ENCODE measurements around the gene CSHL1. TPM values are rescaled to one million over a fixed set of nuclear protein-coding genes. Genes with fewer than 3 reads are reported as not detected.

Gene CSHL1
- total RNA-seq, result not detected
- not detected for polyA plus RNA-seq
- total RNA-seq, result 0 reads per million in 6 experiments

DNA sequence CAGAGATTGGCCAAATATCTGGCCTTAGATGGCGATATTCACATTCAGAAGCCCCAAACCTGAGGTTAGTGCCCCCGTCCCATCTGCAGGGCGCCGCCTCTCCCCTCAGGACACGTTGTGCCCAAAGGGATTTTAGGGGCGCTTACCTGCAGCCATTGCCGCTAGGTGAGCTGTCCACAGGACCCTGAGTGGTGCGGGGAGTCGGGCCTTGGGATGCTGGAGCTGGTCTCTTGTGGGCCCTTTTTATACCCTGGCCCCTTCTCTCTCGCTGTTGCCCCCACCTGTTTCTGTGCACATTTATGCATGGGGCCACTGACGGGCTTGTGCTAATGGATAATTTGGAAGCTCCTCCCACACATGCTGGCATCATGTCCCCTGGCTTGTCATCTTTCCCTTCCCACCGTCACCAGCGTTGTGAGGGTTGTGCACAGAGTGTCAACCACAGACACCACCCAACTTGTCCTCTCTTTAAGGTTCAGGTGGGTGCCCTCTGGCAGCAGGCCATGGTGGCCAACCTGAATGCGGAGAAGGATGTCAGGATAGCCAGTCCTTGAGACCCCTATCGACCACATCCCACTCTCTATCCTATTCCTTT is at the start of gene CSHL1:
TSS of gene CSHL1 (minus strand) at position 218 of the 595 bp plus-strand sequence. CDS start at position 156, 62 bp downstream.
- ATAC-seq, result no peak
- H3K9me3 Mint-ChIP-seq, result no peaks in the 10 kb centered on the region
- POLR2A ChIA-PET, result no interaction called here

DNA sequence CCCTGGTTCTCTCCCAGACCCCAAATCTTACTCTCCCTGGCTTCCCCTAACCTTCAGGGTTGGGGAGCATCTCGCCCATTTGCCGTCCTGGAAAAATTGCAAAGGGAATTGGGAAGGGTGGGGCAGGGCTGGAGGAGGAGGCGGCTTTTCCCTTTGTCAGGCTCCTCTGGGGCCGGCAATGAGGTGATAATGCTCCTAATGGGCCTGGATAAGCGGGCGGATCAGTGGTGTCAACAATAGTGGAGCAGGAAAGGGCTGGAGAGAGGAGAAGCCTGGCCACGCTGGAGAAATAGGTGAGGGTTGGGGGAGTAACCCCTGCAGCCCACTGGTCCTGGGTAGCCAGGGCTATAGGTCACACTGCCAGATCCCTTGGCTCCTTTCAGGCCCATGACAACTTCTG is 49.4 kb upstream of the CSHL1 start:
- no peak overlapping the region for H3K27ac Mint-ChIP-seq
- peaks cover 7 to 10% (median 10%) of the 10 kb centered on the region in 4 donors for H3K4me1 Mint-ChIP-seq
- H3K4me3 Mint-ChIP-seq, result no peak overlapping the region
- no peaks in the 10 kb centered on the region for H3K27me3 Mint-ChIP-seq
- no peaks in the 10 kb centered on the region for H3K9me3 Mint-ChIP-seq
- DNase-seq (no peak), ATAC-seq (no peak)
- POLR2A ChIA-PET, result no interaction called here
- H3K36me3 Mint-ChIP-seq, result no peaks in the 10 kb centered on the region

More for the DNA sequence above, at the start of gene CSHL1:
- H3K4me3 Mint-ChIP-seq, result no peak within 1 kb of the TSS
- peak within 1 kb of the TSS in 1 of 10 donors; percentile 62 for H3K27ac Mint-ChIP-seq
- no peaks in the 10 kb centered on the region for H3K36me3 Mint-ChIP-seq
- peaks cover 0 to 7% (median 2%) of the 10 kb centered on the region in 5 donors for H3K27me3 Mint-ChIP-seq
- DNase-seq, result no peak
- H3K4me1 Mint-ChIP-seq, result peaks cover 0 to 18% (median 3%) of the 10 kb centered on the region in 4 donors

DNA sequence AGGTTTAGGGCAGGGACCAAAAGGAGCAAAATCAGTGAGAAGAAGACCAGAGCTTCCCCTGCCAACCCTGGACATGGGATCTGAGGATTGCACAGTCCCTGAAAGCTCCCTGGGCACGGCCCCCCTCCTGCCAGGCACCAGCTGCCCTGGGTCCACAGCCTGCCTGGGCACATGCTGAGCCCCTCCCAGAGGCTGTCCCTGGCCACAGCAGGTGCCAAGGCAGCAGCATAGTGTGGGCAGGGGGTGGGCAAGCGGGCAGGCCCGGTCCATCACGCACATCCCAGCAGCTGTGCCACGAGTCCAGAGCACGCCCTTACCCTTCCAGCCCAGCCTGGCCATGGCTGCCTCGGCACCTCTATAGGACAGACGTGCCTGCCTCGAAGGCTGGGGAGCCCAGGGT is 48.9 kb upstream of the CSHL1 start:
- Mint-ChIP-seq H3K27ac (peak overlapping the region in 1 of 10 donors; percentile 19), H3K36me3 (no peaks in the 10 kb centered on the region), H3K4me1 (peaks cover 10 to 14% (median 11%) of the 10 kb centered on the region in 4 donors), H3K9me3 (no peaks in the 10 kb centered on the region), H3K27me3 (no peaks in the 10 kb centered on the region), H3K4me3 (no peak overlapping the region)
- DNase-seq (no peak), ATAC-seq (no peak)
- POLR2A ChIA-PET, result no interaction called here

DNA sequence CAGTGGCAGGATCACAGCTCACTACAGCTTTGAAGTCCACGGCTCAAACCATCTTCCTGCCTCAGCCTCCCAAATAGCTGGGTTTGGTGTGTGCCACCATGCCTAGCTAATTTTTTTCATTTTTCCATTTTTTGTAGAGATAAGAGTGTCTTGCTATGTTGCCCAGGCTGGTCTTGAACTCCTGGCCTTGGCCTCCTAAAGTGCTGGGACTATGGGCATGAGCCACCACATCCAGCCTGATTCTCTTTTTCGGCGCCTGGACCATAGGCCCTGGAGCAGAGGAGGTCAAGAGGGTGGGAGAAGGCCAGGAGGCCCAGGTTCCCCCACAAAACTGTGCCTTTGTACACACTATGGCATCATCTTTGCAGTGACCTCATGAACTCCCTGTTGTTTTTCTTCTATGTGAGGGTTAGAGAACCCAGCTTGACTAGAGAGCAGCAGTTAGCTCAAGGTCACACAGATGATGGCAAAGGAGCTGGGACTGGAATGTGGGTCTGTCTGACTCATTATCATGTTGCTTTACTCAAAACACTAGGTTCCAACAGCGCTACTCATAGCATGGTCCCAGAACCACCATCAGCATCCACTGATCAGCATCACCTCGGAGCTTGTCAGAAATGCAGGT is 45.4 kb upstream of the CSHL1 start:
- Mint-ChIP-seq H3K27ac (peak overlapping the region in 5 of 10 donors; percentile 31 to 91 (median 46)), H3K4me3 (no peak overlapping the region), H3K9me3 (no peaks in the 10 kb centered on the region), H3K4me1 (peaks cover 13 to 30% (median 29%) of the 10 kb centered on the region in 4 donors), H3K36me3 (no peaks in the 10 kb centered on the region), H3K27me3 (no peaks in the 10 kb centered on the region)
- POLR2A ChIA-PET, result interaction anchor here (1.1 to 1.6 kb wide), 5 partner anchors 9 to 70 kb away, joined by 3 to 5 read pairs (median 3); partner anchors contain the start of gene CD79B
- DNase-seq, result no peak
- ATAC-seq, result no peak

DNA sequence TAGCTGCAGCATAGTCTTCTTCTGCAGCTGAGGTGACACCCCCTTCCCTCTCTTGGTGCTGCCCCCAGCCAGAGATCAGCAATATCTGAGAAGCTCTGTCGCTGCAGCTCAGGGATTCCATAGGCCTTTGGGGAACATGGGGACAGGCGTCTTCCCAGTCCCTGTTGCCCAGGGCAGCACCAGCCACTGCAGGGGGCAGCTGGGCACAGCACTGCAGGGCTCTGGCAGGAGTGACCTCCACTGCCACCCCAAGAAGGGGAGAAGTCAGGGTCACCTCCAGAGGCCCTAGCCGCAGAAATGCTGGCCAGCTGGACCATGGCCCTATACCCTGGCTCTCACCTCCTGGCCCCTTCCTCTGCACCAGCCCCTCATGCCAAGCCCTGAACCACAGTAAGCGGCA is 44.7 kb upstream of the CSHL1 start:
- Mint-ChIP-seq H3K4me3 (peak overlapping the region in 1 of 10 donors; percentile 8), H3K27ac (peak overlapping the region in 5 of 10 donors; percentile 5 to 91 (median 80)), H3K9me3 (no peaks in the 10 kb centered on the region), H3K4me1 (peaks cover 14 to 32% (median 27%) of the 10 kb centered on the region in 4 donors), H3K36me3 (no peaks in the 10 kb centered on the region), H3K27me3 (no peaks in the 10 kb centered on the region)
- POLR2A ChIA-PET, result interaction anchor here (1.3 to 1.6 kb wide), 4 partner anchors 9 to 70 kb away, joined by 3 to 5 read pairs (median 4); partner anchors contain the start of gene CD79B
- ATAC-seq (no peak), DNase-seq (no peak)

DNA sequence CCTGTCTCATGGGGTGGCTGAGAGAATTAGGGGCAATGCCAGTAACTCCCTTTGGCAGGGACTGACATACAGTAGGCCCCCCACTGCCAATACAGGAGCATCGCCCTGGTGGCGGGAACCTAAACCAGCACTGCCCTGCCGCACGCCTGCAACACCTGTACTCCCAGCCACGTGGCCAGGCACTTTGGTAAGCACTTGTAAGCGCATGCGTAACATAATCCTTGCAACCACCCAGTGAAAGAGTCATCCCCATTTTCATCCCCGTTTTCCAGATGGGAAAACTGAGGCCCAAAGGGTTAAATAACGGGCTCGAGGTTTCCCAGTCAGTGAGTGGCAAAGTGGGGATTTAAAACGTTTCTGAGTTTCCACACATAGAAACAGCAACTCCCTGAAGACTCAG is 44.2 kb upstream of the CSHL1 start:
- ATAC-seq, result no peak
- H3K4me3 Mint-ChIP-seq, result peak overlapping the region in 1 of 10 donors; percentile 8

DNA sequence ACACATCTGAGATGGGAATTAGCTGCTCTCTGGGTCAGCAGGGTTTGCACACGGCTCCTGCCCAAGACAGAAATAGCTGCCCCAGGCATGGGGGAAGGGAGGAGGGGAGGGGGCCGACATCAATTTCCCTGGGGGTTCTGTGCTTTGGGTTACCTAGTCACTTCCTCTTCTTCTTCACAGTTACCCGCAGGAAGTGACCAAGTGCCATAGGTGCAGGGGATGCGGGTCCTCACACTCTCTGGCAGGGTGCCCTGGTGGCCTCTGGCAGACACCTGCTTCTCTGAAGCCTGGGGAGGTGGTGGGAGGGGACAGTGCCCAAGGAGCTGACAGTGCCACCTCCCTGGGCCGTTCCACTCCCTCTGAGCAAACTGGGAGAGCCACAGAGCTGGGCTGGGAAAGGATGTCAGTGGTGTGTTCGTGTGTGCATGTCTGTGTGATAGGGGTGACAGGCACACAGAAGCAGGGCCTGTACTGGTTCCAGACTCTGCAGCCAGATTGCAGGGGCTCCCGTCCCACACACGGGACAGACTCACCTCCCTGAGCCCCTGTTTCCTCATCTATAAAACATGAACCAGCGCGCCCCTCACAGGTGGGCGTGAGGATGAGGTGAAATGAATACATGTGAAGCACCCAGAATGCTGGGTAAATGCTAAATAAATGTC is 43.5 kb upstream of the CSHL1 start:
- Mint-ChIP-seq H3K4me1 (peaks cover 15 to 32% (median 27%) of the 10 kb centered on the region in 4 donors), H3K36me3 (no peaks in the 10 kb centered on the region), H3K9me3 (no peaks in the 10 kb centered on the region), H3K4me3 (peak overlapping the region; percentile 6 to 75 (median 58)), H3K27me3 (no peaks in the 10 kb centered on the region), H3K27ac (peak overlapping the region; percentile 37 to 94 (median 84))
- ATAC-seq (peak; percentile 84 to 85), DNase-seq (peak in 7 of 10 donors; percentile 22 to 74 (median 43))
- POLR2A ChIA-PET, result interaction anchor here (0.8 to 1.6 kb wide), 5 partner anchors 8 to 191 kb away, joined by 3 to 6 read pairs (median 3); partner anchors contain the start of gene ICAM2

More for the DNA sequence above, 44.2 kb upstream of the CSHL1 start:
- no peaks in the 10 kb centered on the region for H3K9me3 Mint-ChIP-seq
- H3K4me1 Mint-ChIP-seq, result peaks cover 15 to 32% (median 27%) of the 10 kb centered on the region in 4 donors
- DNase-seq, result no peak
- POLR2A ChIA-PET, result interaction anchor here (1.3 to 1.6 kb wide), 4 partner anchors 8 to 71 kb away, joined by 3 to 5 read pairs (median 4); partner anchors contain the start of gene ICAM2
- no peaks in the 10 kb centered on the region for H3K27me3 Mint-ChIP-seq
- peak overlapping the region in 2 of 10 donors; percentile 81 to 84 for H3K27ac Mint-ChIP-seq
- H3K36me3 Mint-ChIP-seq, result no peaks in the 10 kb centered on the region

DNA sequence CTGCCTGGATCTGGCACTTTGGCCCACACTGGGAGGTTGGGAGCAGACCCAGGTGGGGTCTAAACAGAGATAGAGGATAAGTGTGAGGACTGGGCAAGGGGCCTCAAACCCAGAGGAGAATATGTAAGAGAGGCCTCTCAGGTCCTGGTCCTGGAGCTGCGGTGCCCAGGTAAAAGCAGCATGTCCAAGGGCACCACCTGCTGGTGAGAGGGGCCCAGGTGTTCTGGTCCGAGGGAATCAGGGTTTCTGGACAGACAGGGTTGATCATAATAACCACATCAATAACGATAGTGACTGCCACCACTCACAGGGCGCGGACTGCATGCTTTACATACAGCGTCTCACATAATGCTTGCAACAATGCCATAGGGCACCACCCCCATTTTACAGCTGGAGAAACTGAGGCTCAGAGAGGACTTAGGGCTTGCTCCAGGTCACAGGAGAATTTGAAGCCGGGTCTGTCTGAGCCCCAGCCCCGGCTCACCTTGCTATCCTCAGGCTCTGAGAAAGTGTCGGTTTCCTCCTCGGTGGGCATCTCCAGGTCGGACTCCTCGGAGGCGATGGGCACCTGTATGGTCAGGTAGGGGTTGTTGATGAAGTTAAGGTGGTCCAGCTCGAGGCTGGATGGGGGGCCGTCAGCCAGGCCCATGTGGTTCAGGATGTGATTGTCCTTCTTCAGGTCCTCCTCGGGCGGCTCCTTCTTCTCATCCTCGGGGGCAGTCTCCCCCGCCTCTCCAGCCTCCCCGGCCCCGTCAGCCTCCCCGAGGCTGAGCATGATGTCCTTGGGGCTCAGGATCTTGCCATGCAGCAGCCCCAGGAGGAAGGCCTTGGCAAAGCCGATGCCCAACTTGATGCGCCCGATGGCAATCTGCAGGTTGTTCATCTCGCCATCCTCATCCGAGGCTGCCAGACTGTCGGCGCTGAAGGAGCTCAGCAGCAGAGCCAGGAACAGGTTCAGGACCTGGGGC is 40.2 kb upstream of the CSHL1 start:
- no peaks in the 10 kb centered on the region for H3K36me3 Mint-ChIP-seq
- H3K27me3 Mint-ChIP-seq, result no peaks in the 10 kb centered on the region
- POLR2A ChIA-PET, result interaction anchor here (0.5 to 1.2 kb wide), 6 partner anchors 13 to 78 kb away, joined by 3 to 5 read pairs (median 3); partner anchors contain the start of gene ICAM2
- H3K4me3 Mint-ChIP-seq, result peak overlapping the region in 1 of 10 donors; percentile 15
- H3K9me3 Mint-ChIP-seq, result no peaks in the 10 kb centered on the region
- peak overlapping the region in 2 of 10 donors; percentile 47 to 71 for H3K27ac Mint-ChIP-seq
- no peak for ATAC-seq
- H3K4me1 Mint-ChIP-seq, result peaks cover 17 to 40% (median 33%) of the 10 kb centered on the region in 4 donors
- DNase-seq, result peak in 3 of 10 donors; percentile 19 to 33 (median 30)

DNA sequence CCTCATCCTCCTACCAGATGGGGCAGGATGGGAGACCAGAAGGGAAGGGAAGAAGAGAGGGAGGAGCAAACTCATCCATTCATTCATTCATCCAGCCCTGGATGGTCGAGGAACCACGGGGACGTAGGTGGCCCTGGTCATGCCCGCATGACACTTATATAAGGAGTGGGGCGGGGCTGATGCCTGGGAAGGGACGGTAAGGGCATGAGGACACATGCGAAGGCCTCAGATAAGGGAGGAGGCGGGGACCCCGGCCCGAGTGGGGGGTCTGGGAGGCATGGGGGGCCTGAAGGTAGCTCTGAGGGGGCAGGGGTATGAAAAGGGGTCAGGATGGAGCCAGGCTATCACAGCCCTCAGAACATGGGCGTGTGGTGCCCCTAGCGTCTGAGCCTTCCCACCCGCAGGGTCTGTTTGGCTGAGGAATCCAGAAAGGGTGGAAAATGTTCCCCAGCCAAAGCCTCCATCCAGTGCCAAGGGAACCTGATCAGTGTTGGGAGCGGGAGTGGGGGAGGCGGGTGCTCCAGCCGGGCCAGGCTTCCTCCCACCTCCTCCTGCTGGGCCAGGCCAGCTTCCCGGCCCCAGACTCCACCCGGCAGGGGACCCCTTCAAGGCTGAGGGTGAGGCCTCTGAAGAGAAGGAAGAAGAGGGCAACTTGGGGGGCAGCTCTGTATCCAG is 38.7 kb upstream of the CSHL1 start:
- peak overlapping the region in 1 of 10 donors; percentile 41 for H3K27ac Mint-ChIP-seq
- POLR2A ChIA-PET, result interaction anchor here (0.9 to 1.2 kb wide), 3 partner anchors 30 to 76 kb away, joined by 3 to 5 read pairs (median 5); partner anchors contain the start of gene ICAM2
- H3K36me3 Mint-ChIP-seq, result no peaks in the 10 kb centered on the region
- no peaks in the 10 kb centered on the region for H3K27me3 Mint-ChIP-seq
- H3K9me3 Mint-ChIP-seq, result no peaks in the 10 kb centered on the region
- H3K4me3 Mint-ChIP-seq, result no peak overlapping the region
- no peak for ATAC-seq
- peaks cover 19 to 48% (median 33%) of the 10 kb centered on the region in 4 donors for H3K4me1 Mint-ChIP-seq
- DNase-seq, result no peak

DNA sequence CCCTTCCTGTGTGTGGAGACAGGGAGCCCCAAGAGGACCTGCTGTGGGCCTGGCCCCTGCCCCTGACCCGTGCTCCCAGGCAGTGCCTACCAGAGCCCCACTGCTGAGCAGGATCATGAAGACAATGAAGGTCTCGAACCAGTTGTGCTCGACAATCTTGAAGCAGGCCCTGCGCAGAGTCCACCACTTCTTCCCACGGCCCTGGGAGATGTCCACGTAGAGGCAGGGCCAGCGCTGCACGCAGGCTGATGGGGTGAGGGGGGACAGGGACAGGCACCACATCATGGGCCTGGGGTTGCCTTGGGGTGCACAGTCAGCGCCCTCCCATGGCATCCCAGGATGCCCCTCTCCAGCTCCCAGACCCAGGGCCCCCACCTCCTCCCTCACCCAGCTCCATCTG is 37.5 kb upstream of the CSHL1 start:
- no peaks in the 10 kb centered on the region for H3K36me3 Mint-ChIP-seq
- H3K4me1 Mint-ChIP-seq, result peaks cover 12 to 38% (median 22%) of the 10 kb centered on the region in 4 donors
- H3K27me3 Mint-ChIP-seq, result peaks cover 0 to 1% (median 0%) of the 10 kb centered on the region in 5 donors
- no peaks in the 10 kb centered on the region for H3K9me3 Mint-ChIP-seq
- no peak overlapping the region for H3K4me3 Mint-ChIP-seq
- POLR2A ChIA-PET, result interaction anchor here (0.6 to 0.9 kb wide), 2 partner anchors 29 to 80 kb away, joined by 3 to 5 read pairs; no protein-coding TSS in a partner anchor
- no peak for DNase-seq
- ATAC-seq, result no peak
- peak overlapping the region in 2 of 10 donors; percentile 44 to 62 for H3K27ac Mint-ChIP-seq

DNA sequence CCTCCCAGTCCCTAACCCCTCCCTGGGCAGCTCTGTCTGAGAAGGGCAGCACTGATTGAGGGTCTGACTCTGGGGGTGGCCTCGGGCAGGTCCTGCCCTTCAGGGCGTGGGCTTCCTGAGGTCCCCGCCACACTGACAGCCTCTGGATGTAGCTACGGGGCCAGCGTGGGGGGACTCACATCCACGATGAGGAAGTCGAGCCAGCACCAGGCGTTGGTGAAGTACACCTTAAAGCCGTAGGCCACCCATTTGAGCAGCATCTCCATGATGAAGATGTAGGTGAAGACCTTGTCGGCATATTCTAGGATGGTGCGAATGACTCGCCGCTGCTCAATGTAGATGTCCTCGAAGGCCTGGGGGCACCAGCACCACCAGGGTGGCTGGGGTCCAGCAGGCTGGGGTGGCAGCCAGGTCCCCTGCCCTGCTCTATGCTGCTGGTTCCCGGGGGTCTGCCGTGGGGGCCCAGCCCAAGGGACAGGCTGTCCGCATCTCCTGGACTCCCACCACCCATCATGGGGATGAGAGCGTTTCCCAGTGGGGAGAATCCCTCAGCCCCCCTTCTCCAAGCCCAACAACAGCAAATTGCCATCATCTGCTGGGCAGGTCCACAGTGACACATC is 36.8 kb upstream of the CSHL1 start:
- H3K27me3 Mint-ChIP-seq, result peaks cover 0 to 1% (median 0%) of the 10 kb centered on the region in 5 donors
- no peak overlapping the region for H3K27ac Mint-ChIP-seq
- ATAC-seq (no peak), DNase-seq (no peak)
- no peak overlapping the region for H3K4me3 Mint-ChIP-seq
- no peaks in the 10 kb centered on the region for H3K9me3 Mint-ChIP-seq
- POLR2A ChIA-PET, result interaction anchor here (0.6 to 2.7 kb wide), 5 partner anchors 8 to 138 kb away, joined by 3 to 47 read pairs (median 13); partner anchors contain the start of genes CD79B, GH1 and ICAM2
- no peaks in the 10 kb centered on the region for H3K36me3 Mint-ChIP-seq
- H3K4me1 Mint-ChIP-seq, result peaks cover 13 to 35% (median 23%) of the 10 kb centered on the region in 4 donors

Measured in naive thymus-derived CD8-positive, alpha-beta T cell (primary cell).